Amniotic stem cell (primary cell): ENCODE data around the gene RPS3.
"Not testable (repeated sequence)": the region's sequence is repeated elsewhere in the genome, so short reads cannot be mapped to it uniquely, and the experiment has no call there.

Experiments
- DNase-seq: peaks from one replicate; lab custom pipeline; 2025; lab: John Stamatoyannopoulos, UW

Gene RPS3

DNA sequence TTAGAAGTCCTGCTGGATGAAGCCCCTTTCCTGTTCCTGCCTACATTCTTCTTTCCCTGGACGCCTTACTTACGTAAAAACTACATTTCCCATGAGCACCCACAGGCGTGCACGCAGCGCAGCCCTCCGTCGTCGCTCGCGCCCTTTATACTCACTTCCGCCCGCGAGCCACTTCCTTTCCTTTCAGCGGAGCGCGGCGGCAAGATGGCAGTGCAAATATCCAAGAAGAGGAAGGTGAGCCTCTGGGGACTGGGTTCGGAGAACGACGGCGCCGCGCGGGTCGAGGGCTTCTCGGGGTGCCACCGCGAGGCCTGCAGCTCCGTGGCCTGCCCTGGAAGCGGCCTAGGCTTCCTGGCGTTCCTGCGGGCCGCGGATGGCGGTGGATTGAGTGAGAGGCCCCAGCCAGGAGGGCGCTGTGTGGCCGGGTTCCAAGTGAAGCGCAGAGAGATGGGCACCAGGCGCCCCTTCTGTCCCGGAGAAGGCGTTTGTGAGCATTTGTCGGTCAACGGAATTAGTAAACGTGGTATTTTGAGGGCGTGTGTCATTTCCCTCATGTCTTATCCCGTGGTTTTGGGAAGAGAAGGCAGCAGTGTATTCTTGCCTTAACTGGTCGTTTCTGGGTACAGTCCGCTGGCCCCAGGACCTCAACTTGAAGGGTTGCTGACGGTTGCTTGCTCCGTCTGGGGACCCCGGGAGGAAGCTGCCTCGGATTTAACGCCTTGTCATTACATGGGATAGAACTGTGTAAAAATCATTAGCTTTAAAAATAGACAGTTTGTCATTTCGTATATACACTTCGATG, at the start of gene RPS3:
Gene RPS3 (plus strand): TSS at position 175 of the 802 bp plus-strand sequence. CDS start 30 bp downstream, at position 205.
- DNase-seq, result peak; percentile 91

DNA sequence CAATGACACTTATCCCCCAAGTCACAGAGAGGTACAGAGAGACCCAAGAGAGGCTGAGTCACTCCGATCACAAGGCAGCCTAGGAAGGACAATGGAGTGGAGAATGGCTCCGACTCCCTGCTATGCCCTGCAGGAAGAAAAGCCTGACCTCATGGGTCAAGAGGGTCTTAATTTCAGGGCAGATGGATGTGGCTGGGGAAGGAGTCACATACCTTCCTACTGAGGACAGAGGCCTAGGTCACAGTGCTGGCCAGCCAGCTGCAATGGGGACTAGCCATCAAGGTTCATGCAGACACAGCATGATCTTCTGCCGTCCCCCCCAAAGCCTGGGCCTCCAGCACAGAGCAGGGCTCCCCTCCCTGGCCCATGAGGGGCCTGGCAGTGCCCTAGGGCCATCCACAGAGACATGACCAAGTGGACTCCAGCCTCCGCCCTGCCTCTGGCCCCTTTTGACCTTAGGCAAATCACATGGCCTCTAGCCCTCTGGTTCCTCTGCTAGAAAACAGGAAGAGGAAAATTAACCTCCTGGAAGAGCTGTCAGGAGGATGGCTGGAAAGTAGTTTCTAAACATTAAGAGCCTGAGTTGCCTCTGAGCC, 49.7 kb upstream of the RPS3 start:
- DNase-seq, result no peak

DNA sequence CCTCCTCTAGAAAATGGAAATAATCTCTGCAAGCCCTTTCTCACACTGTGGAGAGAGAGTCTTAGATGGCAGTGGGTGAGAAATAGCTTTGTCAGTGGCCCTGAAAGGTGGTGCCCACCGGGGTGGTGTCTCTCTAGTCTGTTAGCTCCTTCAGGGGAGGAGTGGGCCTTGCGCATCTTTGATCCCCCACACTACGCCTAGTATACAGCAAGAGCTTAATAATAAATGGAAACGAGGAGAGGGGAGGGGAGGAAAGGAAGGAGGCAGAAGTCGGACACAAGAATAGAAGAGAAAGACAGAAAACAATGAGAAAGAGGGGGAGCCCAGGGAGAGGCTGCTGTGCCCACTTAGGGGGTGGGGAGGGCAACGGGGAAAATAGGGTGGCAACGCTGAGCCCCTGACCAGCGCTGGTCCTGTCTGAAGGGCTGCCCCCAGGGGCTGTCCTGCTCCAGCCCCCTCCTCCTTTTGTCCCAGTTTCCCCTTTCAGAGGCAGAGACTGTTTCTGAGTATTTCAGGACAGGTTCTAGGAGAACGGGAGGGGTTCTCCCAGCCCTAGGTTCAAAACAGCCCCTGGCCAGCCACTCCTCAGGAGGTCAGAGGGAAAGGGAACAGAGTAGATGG, 49.1 kb upstream of the RPS3 start:
- DNase-seq, result no peak

DNA sequence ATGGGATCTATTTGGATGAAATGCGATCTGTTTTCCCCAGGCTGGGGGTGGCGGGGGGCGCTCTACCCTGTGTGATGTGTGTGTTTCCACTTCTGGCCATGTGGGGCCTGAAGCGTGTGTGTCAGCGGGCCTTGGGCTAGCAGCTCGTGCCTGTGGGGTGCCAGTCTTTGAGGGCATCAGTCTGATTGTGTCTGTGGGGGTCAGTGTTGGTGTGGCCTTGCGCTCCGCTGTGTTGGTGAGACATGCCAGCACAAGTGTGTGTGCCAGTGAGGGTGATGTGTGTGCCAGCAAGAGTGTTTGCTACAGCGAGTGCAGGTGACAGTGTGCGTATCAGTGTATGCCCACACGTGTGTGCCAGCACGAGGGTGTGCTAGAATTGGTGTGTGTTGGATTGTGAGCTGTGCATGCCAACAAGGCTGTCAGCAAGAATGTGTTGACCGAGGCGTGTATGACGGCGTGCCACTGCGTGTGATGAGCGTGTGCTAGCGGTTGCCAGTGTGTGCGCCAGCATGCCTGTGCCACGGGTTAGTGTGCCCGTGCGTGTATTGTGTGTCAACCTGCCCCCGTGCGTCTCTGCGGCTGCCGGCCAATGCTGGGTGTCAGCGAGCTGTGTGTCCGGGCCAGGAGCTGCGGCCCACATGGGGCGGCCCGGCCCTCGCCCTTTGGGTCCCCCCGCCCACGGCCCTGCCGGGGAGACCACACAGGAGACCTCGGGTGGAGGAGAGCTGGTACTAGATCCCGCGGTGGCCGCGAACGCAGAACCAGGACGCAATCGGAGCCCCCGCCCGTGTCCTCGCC, 48.4 kb upstream of the RPS3 start:
- DNase-seq, result no peak

DNA sequence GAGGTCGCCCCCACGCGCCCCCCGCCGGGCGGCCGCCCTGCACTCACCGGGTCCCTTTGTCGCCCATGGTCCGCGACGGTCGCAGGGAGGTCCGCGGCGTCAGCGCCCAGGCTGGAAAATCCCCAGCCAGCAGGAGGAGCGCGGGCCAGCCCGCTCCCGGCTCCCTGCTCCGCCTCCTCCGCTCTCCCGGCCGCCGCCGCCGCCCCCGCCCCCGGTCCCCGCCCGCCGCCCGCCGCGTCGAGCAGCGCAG, 47.9 kb upstream of the RPS3 start, which contains the start of gene ARRB1:
Gene ARRB1 (minus strand): TSS at position 121 of the 250 bp plus-strand sequence. CDS start 54 bp downstream, at position 67.
- DNase-seq, result no peak

DNA sequence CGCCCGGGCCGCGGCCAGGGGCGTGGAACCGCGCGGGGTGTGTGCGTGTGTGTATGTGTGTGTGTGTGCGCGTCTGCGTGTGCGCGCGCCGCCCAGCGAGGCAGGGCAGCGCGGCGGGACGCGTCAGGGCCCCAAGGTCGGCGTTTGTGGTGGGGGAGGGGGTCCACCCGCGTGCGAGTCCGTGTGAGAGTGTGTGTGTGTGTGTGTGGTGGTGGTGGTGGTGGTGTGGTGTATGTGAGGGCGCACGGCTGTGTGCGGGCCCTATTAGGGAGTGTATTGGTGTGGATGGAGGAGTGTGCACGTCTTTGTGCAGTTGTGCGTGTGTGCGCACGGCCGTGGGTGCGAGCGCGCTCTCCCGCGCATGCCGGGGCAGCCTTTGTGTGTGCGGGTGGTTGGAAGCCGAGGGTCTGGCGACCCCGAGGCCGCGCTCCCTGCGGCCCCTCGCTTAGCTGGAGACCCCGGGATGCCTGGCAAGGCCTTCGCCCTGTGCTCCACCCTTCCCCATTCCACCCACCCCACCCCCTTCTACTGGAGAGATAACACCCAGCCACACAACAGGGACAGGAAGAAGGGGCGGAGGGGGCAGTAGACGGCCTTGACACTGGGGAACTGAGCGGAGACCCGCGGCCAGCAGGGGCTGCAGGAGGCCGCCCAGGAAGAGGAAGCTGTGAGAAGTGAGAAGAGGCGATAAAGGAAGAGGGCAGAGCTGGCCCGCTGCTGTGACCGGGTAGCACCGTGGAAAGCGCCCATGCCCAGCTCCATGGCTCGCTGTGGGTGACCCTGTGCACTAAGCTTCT, 47.3 kb upstream of the RPS3 start:
- no peak for DNase-seq

DNA sequence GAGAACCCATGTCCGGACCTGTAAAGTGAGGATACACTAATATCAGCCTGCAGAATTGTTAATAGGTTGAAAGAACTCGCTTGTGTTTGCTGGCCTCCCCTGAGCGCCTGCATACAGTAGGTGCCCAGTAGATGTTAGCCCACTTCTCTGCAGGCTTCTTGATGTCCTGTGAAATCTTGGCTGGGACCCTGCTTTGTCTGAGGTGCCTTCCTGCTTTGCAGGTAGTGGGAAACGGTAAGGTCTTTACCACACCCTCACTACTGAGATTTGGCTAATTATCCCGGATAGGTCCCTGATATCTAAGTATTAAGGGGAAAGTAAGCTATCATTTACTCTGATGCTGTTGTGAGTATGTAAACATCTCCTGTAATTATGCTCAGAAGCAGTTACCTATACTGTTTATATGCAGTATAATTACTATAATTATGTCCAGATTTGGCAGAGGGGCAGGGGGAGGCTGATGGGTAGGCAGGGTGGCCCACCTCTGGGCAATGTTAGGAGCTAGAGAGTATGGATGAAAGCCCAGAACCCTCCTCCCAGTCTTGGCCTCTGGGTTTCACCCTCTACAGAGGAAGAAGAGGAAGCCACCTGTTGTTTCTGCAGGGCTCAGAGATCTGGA, 46.6 kb upstream of the RPS3 start:
- no peak for DNase-seq

DNA sequence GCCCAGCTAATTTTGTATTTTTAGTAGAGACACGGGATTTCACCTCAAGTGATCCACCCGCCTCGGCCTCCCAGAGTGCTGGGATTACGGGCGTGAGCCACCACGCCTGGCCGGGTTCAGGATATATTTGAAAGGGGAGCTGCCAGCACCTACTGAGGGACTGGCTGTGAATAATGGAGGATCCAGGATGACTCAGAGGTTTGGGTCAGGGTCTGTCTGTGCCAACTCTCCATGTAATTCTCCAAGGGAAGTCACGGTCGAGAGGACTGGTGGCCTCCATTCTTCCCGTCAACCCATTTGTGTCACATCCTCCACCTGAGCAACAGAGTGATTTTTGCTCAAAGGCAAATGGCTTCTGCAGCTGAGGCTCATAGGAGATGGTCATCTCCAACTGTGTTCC, 44.3 kb upstream of the RPS3 start:
- DNase-seq, result no peak

DNA sequence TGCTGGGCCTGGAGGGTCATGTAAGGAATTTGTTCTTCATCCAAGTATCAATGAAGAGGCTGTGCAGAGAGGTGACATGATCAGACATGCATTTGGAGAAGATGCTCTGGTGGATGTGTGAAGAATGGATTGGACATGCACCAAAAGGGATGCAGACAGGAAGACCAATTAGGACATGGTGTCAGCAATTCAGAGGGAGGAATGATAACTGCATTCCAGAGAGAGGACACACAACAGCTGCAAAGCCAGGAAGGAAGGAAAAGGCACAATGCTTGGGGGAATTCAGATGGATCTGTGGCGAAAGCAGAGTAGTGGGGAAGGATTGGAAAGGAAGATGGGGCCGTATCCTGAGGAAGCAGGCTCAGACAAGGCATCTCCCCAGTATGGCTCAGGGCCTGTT, 42.7 kb upstream of the RPS3 start:
- DNase-seq, result no peak

DNA sequence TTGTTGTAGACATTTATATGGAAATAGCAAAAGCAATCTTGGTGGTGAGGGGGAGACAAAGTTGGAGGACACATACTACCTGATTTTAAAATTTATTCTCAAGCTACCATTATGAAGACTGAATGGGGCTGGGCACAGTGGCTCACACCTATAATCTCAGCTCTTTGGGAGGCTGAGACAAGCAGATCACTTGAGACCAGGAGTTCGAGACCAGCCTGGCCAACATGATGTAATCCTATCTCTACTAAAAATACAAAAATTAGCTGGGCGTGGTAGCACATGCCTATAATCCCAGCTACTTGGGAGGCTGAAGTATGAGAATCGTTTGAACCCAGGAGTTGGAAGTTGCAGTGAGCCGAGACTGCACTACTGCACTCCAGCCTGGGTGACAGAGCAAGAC, 37.0 kb upstream of the RPS3 start:
- DNase-seq, result not testable (repeated sequence)

DNA sequence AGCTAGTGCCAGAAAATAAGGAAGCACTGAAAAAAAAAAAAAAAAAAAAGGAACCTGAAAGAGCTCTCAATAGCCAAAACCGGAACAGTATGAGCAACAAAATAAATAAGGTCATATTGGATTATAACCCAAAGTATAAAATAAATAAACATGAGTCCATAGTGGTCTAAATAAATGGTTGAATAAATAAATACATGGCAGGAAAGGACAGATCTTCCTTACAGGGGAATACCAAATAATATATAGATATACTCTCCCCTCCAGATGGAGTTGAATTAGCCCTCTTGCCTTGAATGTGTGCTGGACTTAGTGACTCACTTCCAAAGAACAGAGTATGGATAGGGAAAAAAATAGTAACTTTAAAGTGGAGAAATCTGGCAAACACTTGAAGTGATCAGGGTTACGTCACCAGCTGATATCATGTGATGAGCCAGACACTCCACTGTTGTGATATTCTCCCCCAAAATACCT, 33.6 kb upstream of the RPS3 start:
- DNase-seq, result no peak

DNA sequence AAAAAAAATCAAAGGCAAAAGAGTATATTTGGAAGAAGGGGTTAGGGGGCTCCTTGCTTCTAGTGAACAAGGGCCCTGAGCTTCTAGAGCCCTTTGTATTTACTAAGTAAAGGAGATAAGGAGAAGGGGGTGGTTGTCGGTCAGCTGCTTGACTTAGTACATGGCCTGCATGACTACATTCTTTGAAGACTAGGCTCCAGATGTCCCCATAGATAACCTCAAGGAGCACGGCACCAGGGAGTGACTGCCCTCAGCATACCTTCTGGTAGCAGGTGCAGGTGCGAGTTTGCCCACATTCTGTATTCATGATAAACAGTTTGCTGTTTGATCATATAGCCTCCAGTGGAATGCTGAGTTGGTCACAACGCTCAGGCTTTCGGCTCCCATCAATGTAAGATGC, 32.5 kb upstream of the RPS3 start:
- not testable (repeated sequence) for DNase-seq

DNA sequence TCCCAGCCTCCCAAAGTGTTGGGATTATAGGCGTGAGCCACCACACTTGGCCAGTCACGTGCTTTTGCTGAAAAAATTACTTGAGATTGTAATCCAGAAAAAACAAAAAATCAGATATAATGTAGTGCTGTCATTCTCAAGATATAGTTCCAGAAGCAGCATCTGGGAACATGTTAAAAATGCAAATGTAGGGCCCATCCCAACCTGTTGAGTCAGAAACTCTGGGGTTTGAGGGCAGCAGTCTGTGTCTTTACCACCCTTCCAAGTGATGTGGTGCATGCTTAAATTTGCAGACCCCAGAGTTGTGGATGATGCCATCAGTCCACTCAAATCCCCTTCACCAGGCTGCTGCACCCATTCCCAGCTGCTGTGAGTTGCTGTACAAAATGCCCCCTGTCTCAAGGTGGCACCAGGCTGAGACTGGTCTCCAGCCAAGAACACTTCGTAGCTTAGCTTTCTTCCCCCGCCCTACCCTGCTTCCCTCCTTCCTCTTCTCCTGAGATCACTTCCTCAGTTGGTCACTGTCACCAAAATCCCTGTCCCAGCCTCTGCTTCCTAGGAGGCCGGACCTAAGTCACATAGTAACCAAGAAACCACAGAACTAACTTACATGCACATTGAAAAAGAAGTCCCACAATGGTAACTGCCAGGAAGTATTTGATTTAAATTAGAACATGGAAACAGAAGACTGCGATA, 29.6 kb upstream of the RPS3 start:
- no peak for DNase-seq

DNA sequence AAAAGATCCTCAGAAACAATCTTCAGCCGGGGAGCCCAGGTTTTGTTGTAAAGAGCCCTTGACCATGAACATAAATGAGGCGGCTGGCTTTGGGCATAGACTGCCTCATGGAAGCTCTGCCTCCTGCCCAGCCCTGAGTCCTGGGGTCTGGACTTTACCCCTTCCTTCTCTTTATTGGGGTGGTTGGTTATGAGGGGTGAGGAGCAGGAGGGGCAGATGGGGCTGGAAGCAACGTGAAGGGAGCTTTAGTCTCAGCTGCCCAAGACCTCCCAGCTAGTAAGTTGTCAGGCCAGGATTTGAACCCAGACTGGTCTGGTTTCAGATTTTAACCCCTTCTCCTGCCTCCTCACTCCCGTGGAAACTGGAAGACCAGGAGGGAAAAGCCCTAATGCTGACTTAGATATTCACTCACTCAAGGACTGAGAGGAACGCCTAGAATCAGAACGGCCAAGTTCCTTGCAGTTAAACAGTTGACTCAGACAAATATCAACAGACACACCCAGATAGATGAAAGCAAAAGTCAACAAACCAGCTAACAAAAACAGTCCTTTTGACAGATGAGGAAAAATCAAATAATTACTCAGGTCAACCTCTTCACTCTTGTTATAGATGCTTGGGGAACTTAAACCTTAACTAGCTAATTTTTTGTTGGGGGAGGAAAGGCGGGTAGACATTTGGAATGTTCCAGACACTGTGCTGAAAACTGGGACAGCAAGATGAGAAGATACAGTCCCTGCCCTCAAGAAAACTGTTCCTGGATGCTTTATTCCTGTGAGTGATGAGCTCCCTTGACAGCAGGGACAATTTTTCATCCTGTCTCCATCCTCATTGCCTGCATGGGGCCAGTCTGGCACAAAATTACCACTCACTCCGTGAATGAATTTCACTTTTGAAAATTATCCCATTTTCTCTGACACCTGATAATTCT, 27.1 kb upstream of the RPS3 start:
- DNase-seq, result no peak

DNA sequence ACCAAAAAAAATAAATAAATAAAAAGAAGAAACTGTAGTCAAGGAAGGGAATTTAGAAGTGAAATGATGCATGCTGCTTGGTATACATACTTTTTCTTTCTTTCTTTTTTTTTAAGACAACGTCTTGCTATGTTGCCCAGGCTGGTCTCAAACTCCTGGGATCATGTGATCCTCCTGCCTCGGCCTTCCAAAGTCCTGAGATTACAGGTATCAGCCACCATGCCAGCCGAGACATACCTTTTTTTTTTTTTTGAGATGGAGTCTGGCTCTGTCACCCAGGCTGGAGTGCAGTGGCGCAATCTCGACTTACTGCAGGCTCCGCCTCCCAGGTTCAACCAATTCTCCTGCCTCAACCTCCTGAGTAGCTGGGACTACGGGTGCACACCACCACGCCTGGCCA, 26.1 kb upstream of the RPS3 start:
- no peak for DNase-seq

DNA sequence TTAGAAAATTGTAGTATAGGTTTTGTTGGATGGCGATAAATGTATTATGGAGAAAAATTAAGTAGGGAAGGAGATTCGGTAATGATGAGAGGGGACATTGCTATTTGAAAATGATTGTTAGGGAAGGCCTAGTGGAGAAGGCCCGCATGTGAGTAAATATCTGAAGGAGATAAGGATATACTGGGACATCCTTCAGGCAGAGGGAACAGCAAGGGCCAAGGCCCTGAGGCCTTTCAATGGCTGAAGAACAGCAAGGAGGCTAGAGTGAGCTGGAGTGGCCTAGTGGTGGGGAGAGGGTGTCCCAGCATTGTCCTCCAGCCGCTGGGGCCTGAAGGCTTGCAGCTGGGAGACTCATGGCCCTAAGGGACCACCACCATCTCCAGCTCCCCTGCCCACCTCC, 24.7 kb upstream of the RPS3 start:
- no peak for DNase-seq

DNA sequence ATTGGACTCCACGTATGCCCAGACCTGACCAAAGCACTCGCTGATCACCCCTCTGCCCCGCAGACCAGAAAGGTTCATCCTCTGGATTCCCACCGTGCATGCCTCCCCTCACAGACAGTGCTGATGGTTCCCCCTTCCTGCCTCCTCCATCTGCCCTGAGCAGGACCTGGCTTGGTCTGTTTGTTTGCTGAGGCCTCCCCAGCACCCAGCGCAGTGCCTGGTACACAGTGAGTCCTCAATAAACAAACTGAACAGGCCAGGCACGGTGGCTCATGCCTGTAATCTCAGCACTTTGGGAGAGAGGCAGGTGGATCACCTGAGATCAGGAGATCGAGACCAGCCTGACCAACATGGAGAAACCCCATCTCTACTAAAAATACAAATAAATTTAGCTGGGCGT, 23.7 kb upstream of the RPS3 start:
- DNase-seq, result no peak

DNA sequence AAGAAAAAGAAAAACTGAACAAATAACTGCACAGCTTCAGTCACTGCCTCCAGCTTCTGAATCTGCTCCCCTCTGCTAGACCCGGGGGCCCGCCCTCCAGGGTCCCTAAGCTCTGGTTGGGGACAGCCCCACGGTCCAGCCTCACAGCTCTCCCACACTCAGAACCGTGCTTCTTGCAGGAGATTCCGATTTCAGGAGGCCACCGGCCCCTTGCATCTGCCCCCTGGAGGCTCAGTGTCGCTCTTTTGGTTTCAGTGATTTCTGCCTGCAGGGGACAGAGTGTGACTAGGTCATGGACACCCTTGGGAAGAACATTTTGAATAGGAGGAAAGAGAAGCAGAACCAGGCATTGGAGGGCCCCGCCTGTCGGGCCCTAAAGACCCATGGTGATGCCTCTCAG, 23.1 kb upstream of the RPS3 start:
- no peak for DNase-seq

DNA sequence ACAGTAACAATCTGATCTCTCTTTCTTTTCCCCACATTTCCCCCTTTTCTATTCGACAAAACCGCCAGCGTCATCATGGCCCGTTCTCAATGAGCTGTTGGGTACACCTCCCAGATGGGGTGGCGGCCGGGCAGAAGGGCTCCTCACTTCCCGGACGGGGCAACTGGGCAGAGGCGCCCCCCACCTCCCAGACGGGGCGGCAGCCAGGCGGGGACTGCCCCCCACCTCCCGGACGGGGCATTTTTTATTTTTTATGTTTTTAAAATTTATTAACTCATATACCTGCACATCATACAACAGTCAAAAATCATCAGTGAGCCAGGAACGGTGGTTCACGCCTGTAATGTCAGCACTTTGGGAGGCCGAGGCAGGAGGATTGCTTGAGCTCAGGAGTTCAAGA, 20.5 kb upstream of the RPS3 start:
- DNase-seq, result not testable (repeated sequence)

DNA sequence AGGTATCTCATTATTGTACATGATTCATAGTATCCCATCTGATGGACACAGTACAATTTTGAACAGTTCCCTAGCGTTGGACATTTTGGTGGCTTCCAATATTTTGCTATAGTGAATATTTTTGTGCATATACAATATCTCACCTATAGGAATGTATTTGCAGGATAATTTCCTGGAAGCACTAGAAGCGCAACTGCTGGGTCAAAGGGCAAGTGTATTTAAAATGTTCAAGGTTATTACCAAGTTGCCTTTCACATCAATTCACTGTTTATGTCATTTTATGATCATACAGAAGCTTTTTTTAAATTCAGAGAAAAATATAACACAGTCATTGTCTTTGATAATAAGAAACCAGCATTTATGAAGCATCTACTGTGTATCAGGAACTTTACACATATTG, 19.1 kb upstream of the RPS3 start:
- DNase-seq, result no peak
